HepG2 (cell line): ENCODE data around the gene PCARE. TPM values are rescaled to one million over a fixed set of nuclear protein-coding genes. Genes with fewer than 3 reads are reported as not detected.

Experiments used
- ATAC-seq: fragments of 200-7000 bp; cut with Tn5 transposase; 3 replicates; pipeline ENCODE4 v1.9.1; 2020; ENCODE audit warnings: mild to moderate bottlenecking, moderate library complexity
- BruUV-seq: library from RNA; stranded (reverse); fragments of 400-500 nt; replicated peaks from 2 replicates; lab custom pipeline; 2021; lab: Mats Ljungman, UMichigan
- CTCF ChIA-PET: fragments of 300-600 bp; formaldehyde crosslinking; extraction: SDS; loops from one replicate; lab custom pipeline; 2021; ENCODE audit warnings: low total read pairs, inconsistent platforms, low intra/inter-chr PET ratio; lab: Yijun Ruan, JAX
- POLR2A ChIA-PET: fragments of 350-600 bp; sonication (Branson Sonifier 250); formaldehyde crosslinking; loops from one replicate; lab custom pipeline; 2020; ENCODE audit warnings: antibody characterized with exemption, inconsistent platforms; lab: Yijun Ruan, JAX
- DNase-seq: peaks from one replicate; pipeline ENCODE4 v3.0.0-alpha.2; 2015; ENCODE audit warnings: low spot score
- FAIRE-seq: peaks from 3 replicates; lab custom pipeline; 2011; peaks lifted over from hg19 to GRCh38; lab: Jason Lieb, UNC
- H2AFZ ChIP-seq: one replicate; pipeline ENCODE4 v1.6.1; 2011; ENCODE audit warnings: low read length, inconsistent platforms
- H3K27ac ChIP-seq: fragments of 300-600 bp; 3 replicates; pipeline ENCODE4 v1.8.0; 2011; ENCODE audit warnings: mixed run types, mild to moderate bottlenecking, mixed read lengths, low read length, inconsistent platforms; ENCODE audit not compliant: insufficient read depth; ENCODE audit errors: extremely low read length
- H3K27me3 ChIP-seq, 2 experiments: fragments of 200-600 bp in 1 of 2; 2 replicates in 1 of 2; 3 replicates in 1 of 2; pipeline versions ENCODE4 v1.6.0 to v1.8.0; 2011; ENCODE audit warnings: low read length in 2 of 2, mild to moderate bottlenecking in 2 of 2, moderate library complexity in 2 of 2, inconsistent platforms in 1 of 2; ENCODE audit not compliant: insufficient read depth in 2 of 2, control insufficient read depth in 1 of 2
- H3K36me3 ChIP-seq, 2 experiments: fragments of 200-600 bp in 1 of 2; replicated peaks in 1 of 2; 2 replicates in 1 of 2; 3 replicates in 1 of 2; pipeline versions ENCODE4 v1.5.1 to v1.8.0; 2011; ENCODE audit warnings: low read length in 2 of 2, inconsistent platforms in 1 of 2; ENCODE audit not compliant: insufficient read depth in 2 of 2, control insufficient read depth in 1 of 2
- H3K4me1 ChIP-seq: 2 replicates; pipeline ENCODE4 v1.5.1; 2012; ENCODE audit warnings: low read length, inconsistent platforms; ENCODE audit not compliant: insufficient read depth
- H3K4me2 ChIP-seq: 2 replicates; pipeline ENCODE4 v1.6.0; 2011; ENCODE audit warnings: low read depth, low read length, inconsistent platforms
- H3K4me3 ChIP-seq, 3 experiments: fragments of 200-600 bp in 1 of 3; sonication (generic), shearing (Covaris generic) in 1 of 3; replicated peaks in 1 of 3; 2 replicates each; pipeline ENCODE4 v1.5.1; 2011 to 2016; ENCODE audit warnings: low read length in 3 of 3, inconsistent platforms in 2 of 3, low read depth in 2 of 3, mild to moderate bottlenecking in 2 of 3, control low read depth in 1 of 3, mixed read lengths in 1 of 3; ENCODE audit not compliant: insufficient read depth in 1 of 3
- H3K79me2 ChIP-seq: one replicate; pipeline ENCODE4 v1.6.1; 2011; ENCODE audit warnings: low read length, inconsistent platforms; ENCODE audit not compliant: insufficient read depth
- H3K9ac ChIP-seq: 2 replicates; pipeline ENCODE4 v1.6.0; 2011; ENCODE audit warnings: mild to moderate bottlenecking, low read depth, low read length, inconsistent platforms; ENCODE audit not compliant: insufficient read depth
- H3K9me3 ChIP-seq: 2 replicates; pipeline ENCODE4 v1.5.1; 2012; ENCODE audit warnings: mild to moderate bottlenecking, low read length
- H4K20me1 ChIP-seq: 2 replicates; pipeline ENCODE4 v1.6.0; 2011; ENCODE audit warnings: inconsistent platforms, mild to moderate bottlenecking, low read length, moderate library complexity; ENCODE audit not compliant: insufficient read depth
- CEBPB ChIP-seq: IDR thresholded peaks from 2 replicates; pipeline ENCODE4 v1.6.1; 2011; ENCODE audit warnings: low read depth, low read length, improper control_type of control experiment, borderline replicate concordance
- DR1 ChIP-seq: sonication (generic); formaldehyde crosslinking; IDR thresholded peaks from 2 replicates; pipeline ENCODE4 v1.8.0; 2021; ENCODE audit warnings: mild to moderate bottlenecking, missing genetic modification reagents, inconsistent platforms
- FOXA1 ChIP-seq, 2 experiments: fragments of 450-650 bp in 1 of 2; sonication (generic) in 1 of 2; formaldehyde crosslinking in 1 of 2; IDR thresholded peaks; 2 replicates each; pipeline versions ENCODE4 v1.4.0 to v1.6.1; 2016 to 2020; ENCODE audit warnings: missing genetic modification reagents in 1 of 2
- GZF1 ChIP-seq: sonication (generic); formaldehyde crosslinking; IDR thresholded peaks from 2 replicates; pipeline ENCODE4 v1.5.1; 2020; ENCODE audit warnings: mild to moderate bottlenecking, missing genetic modification reagents
- HOXA3 ChIP-seq: sonication (generic); formaldehyde crosslinking; IDR thresholded peaks from 2 replicates; pipeline ENCODE4 v1.5.0; 2020; ENCODE audit warnings: missing genetic modification reagents
- POLR2AphosphoS5 ChIP-seq: IDR thresholded peaks from 2 replicates; pipeline ENCODE4 v1.6.1; 2012; ENCODE audit warnings: low read depth, low read length
- ZNF468 ChIP-seq: sonication (generic); formaldehyde crosslinking; IDR thresholded peaks from 2 replicates; pipeline ENCODE4 v1.8.0; 2022; ENCODE audit warnings: mild to moderate bottlenecking, moderate library complexity, missing genetic modification reagents
- WGBS: methylation state at CpG from one replicate; pipeline ENCODE4 v1.1.6; 2017; ENCODE audit warnings: low lambda C conversion rate; 5-methylcytosine and 5-hydroxymethylcytosine counted together
- in situ Hi-C: cut with HindIII; loops from 2 replicates; pipeline ENCODE4 v1.10.0; 2017; ENCODE audit warnings: low pct_unique_long_range_greater_than_20kb; ENCODE audit not compliant: extremely low pct_ligation_motif_present
- intact Hi-C: fragments of 100-400 bp; cut with micrococcal nuclease; formaldehyde crosslinking; loops from one replicate; pipeline ENCODE4 v1.10.0; 2022; ENCODE audit not compliant: unreplicated experiment
- polyA plus RNA-seq, 8 experiments: library from polyadenylated mRNA; depleted of rRNA in 3 of 8; stranded (reverse) in 7 of 8; unstranded in 1 of 8; fragments of >200 nt; fragmentation: Illumina TruSeq in 4 of 8; extraction: Trizol in 4 of 8; gene quantifications; 2 replicates each; pipeline versions ENCODE4 v1.2.1 to v1.2.3, GENCODE V29; 2011 to 2016; ENCODE audit warnings: low read depth in 4 of 8, missing spikeins in 1 of 8, mixed read lengths in 1 of 8; ENCODE audit not compliant: insufficient read depth in 1 of 8
- total RNA-seq, 5 experiments: library from RNA; depleted of rRNA; stranded (reverse); fragments of >200 nt; fragmentation: Illumina TruSeq; extraction: Trizol; gene quantifications; 2 replicates each; pipeline ENCODE4 v1.2.3, GENCODE V29; 2016; ENCODE audit warnings: low read depth in 1 of 5
- TF ChIP-seq, protein P1 (sequence below): sonication (generic); formaldehyde crosslinking; IDR thresholded peaks from 2 replicates; pipeline ENCODE4 v1.4.0; 2020; ENCODE audit warnings: missing genetic modification reagents, mild to moderate bottlenecking, borderline replicate concordance
- TF ChIP-seq, protein P2 (sequence below): IDR thresholded peaks from 2 replicates; pipeline ENCODE4 v1.6.1; 2016; ENCODE audit warnings: control low read depth

The PCARE gene
- total and polyA plus RNA-seq, 2 of the 13 experiments (the other 11 are each of a cell fraction or from before 2014, with no cell fraction given), result not detected

DNA sequence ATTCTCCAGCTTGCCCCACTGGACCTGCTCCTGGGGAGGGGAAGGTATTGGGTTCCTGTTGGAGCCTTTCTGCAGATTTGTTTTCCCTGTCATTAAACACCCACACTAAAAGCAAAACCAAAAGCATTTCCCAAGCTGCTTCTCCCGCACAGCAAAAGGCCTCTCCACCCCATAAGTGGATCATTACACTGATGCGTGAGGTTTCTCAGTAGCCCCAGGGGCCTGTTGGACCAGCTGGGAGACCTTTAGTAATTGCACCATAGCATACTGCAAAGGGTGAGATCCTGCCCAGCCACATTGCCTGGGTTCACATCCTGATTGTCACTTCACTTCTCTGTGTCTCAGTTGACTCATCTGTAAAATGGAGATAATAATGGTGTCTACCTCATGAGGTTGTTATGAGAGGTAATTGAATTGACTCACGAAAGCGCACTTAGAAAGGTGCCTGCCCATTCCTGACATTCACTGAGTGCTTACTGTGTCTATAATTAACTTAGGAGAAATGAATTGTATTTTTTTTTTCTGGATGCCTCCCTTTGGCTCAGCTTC is 49.4 kb downstream of the PCARE start:
- H3K4me3 ChIP-seq, result no peak overlapping the region
- CTCF ChIA-PET, result no interaction called here
- no TSS peak for BruUV-seq
- in situ Hi-C loops, result no loop called here
- no peaks in the 10 kb centered on the region for H3K79me2 ChIP-seq
- peaks cover 4 to 60% of the 10 kb centered on the region in 2 experiments; a peak in 3 of 5 replicates for H3K27me3 ChIP-seq
- H2AFZ ChIP-seq, result no peak overlapping the region
- no peaks in the 10 kb centered on the region for H3K4me1 ChIP-seq
- POLR2A ChIA-PET, result no interaction called here
- TF ChIP-seq POLR2AphosphoS5, result no peak
- TF ChIP-seq, protein P1, sequence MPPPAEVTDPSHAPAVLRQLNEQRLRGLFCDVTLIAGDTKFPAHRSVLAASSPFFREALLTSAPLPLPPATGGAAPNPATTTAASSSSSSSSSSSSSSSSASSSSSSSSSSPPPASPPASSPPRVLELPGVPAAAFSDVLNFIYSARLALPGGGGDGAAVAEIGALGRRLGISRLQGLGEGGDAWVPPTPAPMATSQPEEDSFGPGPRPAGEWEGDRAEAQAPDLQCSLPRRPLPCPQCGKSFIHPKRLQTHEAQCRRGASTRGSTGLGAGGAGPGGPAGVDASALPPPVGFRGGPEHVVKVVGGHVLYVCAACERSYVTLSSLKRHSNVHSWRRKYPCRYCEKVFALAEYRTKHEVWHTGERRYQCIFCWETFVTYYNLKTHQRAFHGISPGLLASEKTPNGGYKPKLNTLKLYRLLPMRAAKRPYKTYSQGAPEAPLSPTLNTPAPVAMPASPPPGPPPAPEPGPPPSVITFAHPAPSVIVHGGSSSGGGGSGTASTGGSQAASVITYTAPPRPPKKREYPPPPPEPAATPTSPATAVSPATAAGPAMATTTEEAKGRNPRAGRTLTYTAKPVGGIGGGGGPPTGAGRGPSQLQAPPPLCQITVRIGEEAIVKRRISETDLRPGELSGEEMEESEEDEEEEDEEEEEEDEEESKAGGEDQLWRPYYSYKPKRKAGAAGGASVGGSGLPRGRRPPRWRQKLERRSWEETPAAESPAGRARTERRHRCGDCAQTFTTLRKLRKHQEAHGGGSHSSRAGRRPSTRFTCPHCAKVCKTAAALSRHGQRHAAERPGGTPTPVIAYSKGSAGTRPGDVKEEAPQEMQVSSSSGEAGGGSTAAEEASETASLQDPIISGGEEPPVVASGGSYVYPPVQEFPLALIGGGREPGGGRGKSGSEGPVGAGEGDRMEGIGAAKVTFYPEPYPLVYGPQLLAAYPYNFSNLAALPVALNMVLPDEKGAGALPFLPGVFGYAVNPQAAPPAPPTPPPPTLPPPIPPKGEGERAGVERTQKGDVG (CRISPR knock-in tag), result no peak
- TF ChIP-seq ZNF468 (CRISPR knock-in tag), result no peak
- TF ChIP-seq DR1 (CRISPR knock-in tag), result no peak
- TF ChIP-seq, protein P2, sequence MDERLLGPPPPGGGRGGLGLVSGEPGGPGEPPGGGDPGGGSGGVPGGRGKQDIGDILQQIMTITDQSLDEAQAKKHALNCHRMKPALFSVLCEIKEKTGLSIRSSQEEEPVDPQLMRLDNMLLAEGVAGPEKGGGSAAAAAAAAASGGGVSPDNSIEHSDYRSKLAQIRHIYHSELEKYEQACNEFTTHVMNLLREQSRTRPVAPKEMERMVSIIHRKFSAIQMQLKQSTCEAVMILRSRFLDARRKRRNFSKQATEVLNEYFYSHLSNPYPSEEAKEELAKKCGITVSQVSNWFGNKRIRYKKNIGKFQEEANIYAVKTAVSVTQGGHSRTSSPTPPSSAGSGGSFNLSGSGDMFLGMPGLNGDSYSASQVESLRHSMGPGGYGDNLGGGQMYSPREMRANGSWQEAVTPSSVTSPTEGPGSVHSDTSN (CRISPR knock-in tag), result no peak
- TF ChIP-seq FOXA1 (IDR thresholded peaks at IDR 0.05), result no peak
- no peak for TF ChIP-seq FOXA1 (CRISPR knock-in tag; IDR thresholded peaks at IDR 0.05)
- no peak for TF ChIP-seq GZF1 (CRISPR knock-in tag)
- no peak for TF ChIP-seq CEBPB
- TF ChIP-seq HOXA3 (CRISPR knock-in tag), result no peak
- TF ChIP-seq, all 625 proteins: peak for 0
- H4K20me1 ChIP-seq, result no peaks in the 10 kb centered on the region; the same call in 1 of the 2 replicates
- no peak overlapping the region for H3K4me2 ChIP-seq
- no peak overlapping the region for H3K27ac ChIP-seq
- H3K9me3 ChIP-seq, result no peaks in the 10 kb centered on the region
- ATAC-seq (no peak), FAIRE-seq (no peak), DNase-seq (no peak)
- no peaks in the 10 kb centered on the region for H3K36me3 ChIP-seq
- 12% methylated on average over 4 of the region's 4 CpGs for WGBS
- intact Hi-C loops, result no loop called here
- H3K9ac ChIP-seq, result no peak overlapping the region
